Right lobe of liver (tissue), 6 donors: ENCODE data around the gene IL25. TPM values are rescaled to one million over a fixed set of nuclear protein-coding genes. Genes with fewer than 3 reads are reported as not detected.
A peak's percentile ranks its signal among the peaks of the same experiment; 100 is the strongest.

ENCODE experiments used
- ATAC-seq, 4 donors: fragments of 200-7000 bp; cut with Tn5 transposase; one replicate each; pipeline ENCODE4 v1.9.1; 2020; ENCODE audit warnings: mild to moderate bottlenecking in 4 of 4, moderate library complexity in 4 of 4
- DNase-seq, 3 donors: peaks; one replicate each; pipeline ENCODE4 v3.0.0-alpha.2; 2020
- H3K27ac ChIP-seq, 3 donors: fragments of 200-600 bp; one replicate each; pipeline ENCODE4 v1.8.0; 2022
- H3K27me3 ChIP-seq, 2 donors: fragments of 200-600 bp; one replicate each; pipeline ENCODE4 v1.8.0; 2022
- H3K36me3 ChIP-seq, 4 donors: fragments of 200-600 bp; sonication (generic) in 1 of 4; one replicate each; pipeline versions ENCODE4 v1.5.1 to v1.8.0; 2017 to 2022; ENCODE audit warnings: control low read depth in 1 of 4
- H3K4me1 ChIP-seq, 4 donors: fragments of 200-600 bp; sonication (generic) in 1 of 4; one replicate each; pipeline versions ENCODE4 v1.5.1 to v1.8.0; 2017 to 2022; ENCODE audit warnings: control low read depth in 1 of 4
- H3K4me3 ChIP-seq, 3 donors: fragments of 200-600 bp; one replicate each; pipeline ENCODE4 v1.8.0; 2022
- H3K9me3 ChIP-seq, 4 donors: fragments of 200-600 bp; sonication (generic) in 1 of 4; one replicate each; pipeline versions ENCODE4 v1.5.1 to v1.8.0; 2017 to 2022; ENCODE audit warnings: control low read depth in 1 of 4
- CTCF ChIP-seq, 4 donors: fragments of 200-600 bp in 3 of 4; fragments of 450-650 bp in 1 of 4; IDR thresholded peaks; one replicate each; pipeline versions ENCODE4 v1.5.1 to v1.8.0; 2016 to 2022; ENCODE audit warnings: antibody characterized with exemption in 4 of 4, mild to moderate bottlenecking in 2 of 4
- POLR2A ChIP-seq: fragments of 450-650 bp; IDR thresholded peaks from one replicate; pipeline ENCODE4 v1.6.1; 2017; ENCODE audit warnings: antibody characterized with exemption, mild to moderate bottlenecking
- WGBS: methylation state at CpG from one replicate; pipeline ENCODE4 v1.1.6; 2018; ENCODE audit warnings: low coverage, low lambda C conversion rate; ENCODE audit not compliant: insufficient coverage; ENCODE audit errors: missing lambda C conversion rate; 5-methylcytosine and 5-hydroxymethylcytosine counted together
- intact Hi-C, 2 donors: fragments of 100-400 bp; cut with DNase I; formaldehyde crosslinking; loops; one replicate each; pipeline versions ENCODE4 v1.11.2 to v1.14.1; 2022
- total RNA-seq, 6 experiments: library from RNA; depleted of rRNA in 2 of 6; stranded (reverse); fragments of >200 nt in 2 of 6; fragmentation: NEBNext Ultra II Directional in 3 of 6; extraction: Animal tissue kit (Norgen Biotek cat#: 25700) in 3 of 6; gene quantifications; one replicate each; pipeline versions ENCODE4 v1.1.0 to v1.2.4, GENCODE V29; 2016 to 2023
- donor health status: DM: no; HTN: yes; CAD: no.
- donor health status: DM: no; HTN: no; CAD: no.
- donor health status: DM: no; HTN: no; CAD: no.
- donor health status: DM: no; HTN: yes; CAD: no.
- donor health status: DM: no; HTN: yes; CAD: no.

IL25 gene
- total RNA-seq, 6 experiments from 2014 or later: not detected

GRCh38 chr14:23370221-23370620 is 2.4 kb upstream of the IL25 start:
- H3K36me3 ChIP-seq: no peaks in the 10 kb centered on the region
- no peaks in the 10 kb centered on the region for H3K9me3 ChIP-seq
- H3K4me3 ChIP-seq: no peak overlapping the region
- H3K27me3 ChIP-seq: peaks cover 0 to 9% of the 10 kb centered on the region in 2 donors
- WGBS: 20% methylated on average over 1 of the region's 1 CpG
- TF ChIP-seq CTCF (IDR thresholded peaks at IDR 0.05) (no peak), POLR2A (no peak)
- ATAC-seq (no peak), DNase-seq (no peak)
- peaks cover 0 to 6% (median 0%) of the 10 kb centered on the region in 4 donors for H3K4me1 ChIP-seq
- intact Hi-C loops: loop anchor here in 1 of 2 donors (10.0 kb wide), 1 partner anchor 105 kb away; no protein-coding TSS in a partner anchor
- no peak overlapping the region for H3K27ac ChIP-seq

GRCh38 chr14:23371865-23372264 is 744 bp upstream of the IL25 start:
- Histone ChIP-seq H3K27ac (no peak overlapping the region), H3K9me3 (no peaks in the 10 kb centered on the region), H3K27me3 (no peaks in the 10 kb centered on the region), H3K36me3 (no peaks in the 10 kb centered on the region), H3K4me1 (no peaks in the 10 kb centered on the region), H3K4me3 (no peak overlapping the region)
- ATAC-seq (no peak), DNase-seq (no peak)
- intact Hi-C loops: loop anchor here in 1 of 2 donors (10.0 kb wide), 1 partner anchor 107 kb away; no protein-coding TSS in a partner anchor
- TF ChIP-seq POLR2A: no peak
- TF ChIP-seq CTCF (IDR thresholded peaks at IDR 0.05): no peak
- WGBS: no CpG with 5 or more reads among the region's 1 CpG

GRCh38 chr14:23373041-23373440 is 432 bp downstream of the IL25 start:
- Histone ChIP-seq H3K27me3 (no peaks in the 10 kb centered on the region), H3K9me3 (no peaks in the 10 kb centered on the region), H3K27ac (no peak overlapping the region), H3K36me3 (no peaks in the 10 kb centered on the region), H3K4me1 (no peaks in the 10 kb centered on the region), H3K4me3 (no peak overlapping the region)
- TF ChIP-seq CTCF (IDR thresholded peaks at IDR 0.05): no peak
- DNase-seq (no peak), ATAC-seq (no peak)
- WGBS: 43% methylated on average over 1 of the region's 3 CpGs
- intact Hi-C loops: loop anchor here in 1 of 2 donors (10.0 kb wide), 1 partner anchor 108 kb away; no protein-coding TSS in a partner anchor

GRCh38 chr14:23375527-23376251 is 3.1 kb downstream of the IL25 start:
- TF ChIP-seq CTCF (IDR thresholded peaks at IDR 0.05): no peak
- no peak for TF ChIP-seq POLR2A
- intact Hi-C loops: loop anchor here (5.0 to 10.0 kb wide), 4 partner anchors 43 to 111 kb away; no protein-coding TSS in a partner anchor
- Histone ChIP-seq H3K4me1 (no peaks in the 10 kb centered on the region), H3K36me3 (no peaks in the 10 kb centered on the region), H3K9me3 (no peaks in the 10 kb centered on the region), H3K4me3 (no peak overlapping the region), H3K27me3 (no peaks in the 10 kb centered on the region), H3K27ac (no peak overlapping the region)
- ATAC-seq: no peak
- peak in 1 of 3 donors; percentile 39 for DNase-seq
- 87% methylated on average over 12 of the region's 21 CpGs for WGBS
